Epithelial cell of proximal tubule (primary cell): Measurements from ENCODE around the gene RGL1. TPM values are rescaled to one million over a fixed set of nuclear protein-coding genes. Genes with fewer than 3 reads are reported as not detected.

Experiments used
- DNase-seq: peaks from one replicate; pipeline ENCODE4 v3.0.0-alpha.2; 2011; ENCODE audit warnings: low read depth
- H3K4me3 ChIP-seq: 2 replicates; pipeline ENCODE4 v1.5.1; 2011; ENCODE audit warnings: low read depth, mild to moderate bottlenecking, low read length
- total RNA-seq: library from RNA; depleted of rRNA; stranded (reverse); fragments of >200 nt; gene quantifications from 2 replicates; pipeline ENCODE4 v1.2.3, GENCODE V29; 2015
- TF ChIP-seq, protein P1 (sequence below): conservative IDR thresholded peaks from 2 replicates; pipeline ENCODE4 v1.5.1; 2012; ENCODE audit warnings: low read depth, mild to moderate bottlenecking, low read length

Gene RGL1
- total RNA-seq, 1 donor from 2014 or later, result 1.6 TPM

DNA sequence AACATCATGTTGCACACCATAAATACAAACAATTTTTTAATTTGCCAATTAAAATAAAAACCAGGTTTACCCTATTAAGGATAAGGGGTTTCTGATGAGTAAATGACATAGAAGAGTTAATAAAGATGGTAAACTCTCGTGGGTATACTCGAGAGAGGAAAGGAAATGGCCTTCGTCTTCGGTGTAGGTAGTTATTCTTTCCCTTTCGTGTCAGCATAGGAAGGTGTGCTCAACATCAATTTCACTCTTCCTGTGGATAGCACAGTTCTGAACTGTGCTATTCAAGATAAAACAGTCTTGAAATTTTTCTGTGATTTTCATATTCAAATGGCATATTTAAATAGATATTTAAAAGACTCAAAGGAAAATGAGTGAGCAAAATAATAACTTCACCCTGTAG lies 98.2 kb downstream of the RGL1 start:
- TF ChIP-seq, protein P1, sequence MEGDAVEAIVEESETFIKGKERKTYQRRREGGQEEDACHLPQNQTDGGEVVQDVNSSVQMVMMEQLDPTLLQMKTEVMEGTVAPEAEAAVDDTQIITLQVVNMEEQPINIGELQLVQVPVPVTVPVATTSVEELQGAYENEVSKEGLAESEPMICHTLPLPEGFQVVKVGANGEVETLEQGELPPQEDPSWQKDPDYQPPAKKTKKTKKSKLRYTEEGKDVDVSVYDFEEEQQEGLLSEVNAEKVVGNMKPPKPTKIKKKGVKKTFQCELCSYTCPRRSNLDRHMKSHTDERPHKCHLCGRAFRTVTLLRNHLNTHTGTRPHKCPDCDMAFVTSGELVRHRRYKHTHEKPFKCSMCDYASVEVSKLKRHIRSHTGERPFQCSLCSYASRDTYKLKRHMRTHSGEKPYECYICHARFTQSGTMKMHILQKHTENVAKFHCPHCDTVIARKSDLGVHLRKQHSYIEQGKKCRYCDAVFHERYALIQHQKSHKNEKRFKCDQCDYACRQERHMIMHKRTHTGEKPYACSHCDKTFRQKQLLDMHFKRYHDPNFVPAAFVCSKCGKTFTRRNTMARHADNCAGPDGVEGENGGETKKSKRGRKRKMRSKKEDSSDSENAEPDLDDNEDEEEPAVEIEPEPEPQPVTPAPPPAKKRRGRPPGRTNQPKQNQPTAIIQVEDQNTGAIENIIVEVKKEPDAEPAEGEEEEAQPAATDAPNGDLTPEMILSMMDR, result no peak
- H3K4me3 ChIP-seq, result no peak overlapping the region
- DNase-seq, result no peak

GRCh38 chr1:183905508-183906113 lies 100.7 kb downstream of the RGL1 start:
- no peak for DNase-seq
- TF ChIP-seq, protein P1, result no peak
- no peak overlapping the region for H3K4me3 ChIP-seq

- no peak overlapping the region for H3K4me3 ChIP-seq
- TF ChIP-seq, protein P1, result no peak
Measured at GRCh38 chr1:183907070-183907469, 102.2 kb downstream of the RGL1 start.

DNA sequence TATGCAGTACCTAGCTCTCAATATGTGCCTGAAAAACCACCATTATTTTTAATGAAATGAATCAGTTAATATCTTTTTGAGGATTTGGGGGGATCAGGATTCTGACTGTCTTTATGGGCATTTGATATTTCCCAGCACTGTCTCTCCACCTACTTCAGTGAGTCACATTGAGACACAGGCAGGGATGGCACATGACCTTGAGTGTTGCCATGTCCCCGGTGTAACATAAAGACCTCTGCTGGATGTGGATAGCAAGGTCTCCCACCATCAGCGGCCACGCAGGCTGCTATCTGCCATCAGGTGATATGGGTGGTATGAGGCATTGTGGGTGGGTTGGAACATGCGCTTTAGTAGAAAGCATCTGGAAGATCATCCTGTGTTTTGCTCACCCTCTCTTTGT lies 103.2 kb downstream of the RGL1 start:
- TF ChIP-seq, protein P1, result no peak
- no peak for DNase-seq
- H3K4me3 ChIP-seq, result no peak overlapping the region

More at GRCh38 chr1:183907070-183907469, 102.2 kb downstream of the RGL1 start:
- no peak for DNase-seq

DNA sequence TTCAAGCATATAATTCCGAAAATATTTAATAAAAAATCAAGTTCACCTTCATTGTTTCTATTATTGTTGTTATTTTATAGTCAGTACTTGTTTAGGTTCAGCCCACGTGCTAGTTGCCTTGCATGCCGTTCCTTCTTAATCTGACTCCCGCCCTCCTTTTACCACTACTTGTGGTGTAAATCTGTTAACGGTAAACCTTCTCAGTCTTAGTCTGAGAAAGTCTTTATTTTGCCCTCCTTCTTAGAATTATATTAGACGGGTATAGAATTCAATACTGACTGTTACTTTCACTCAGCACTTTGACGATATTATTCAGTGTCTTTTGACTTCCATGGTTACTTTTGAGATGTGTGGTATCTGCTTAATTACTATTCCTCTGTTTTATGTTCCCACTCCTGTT lies 104.8 kb downstream of the RGL1 start:
- H3K4me3 ChIP-seq, result no peak overlapping the region
- no peak for DNase-seq
- TF ChIP-seq, protein P1, result no peak

DNA sequence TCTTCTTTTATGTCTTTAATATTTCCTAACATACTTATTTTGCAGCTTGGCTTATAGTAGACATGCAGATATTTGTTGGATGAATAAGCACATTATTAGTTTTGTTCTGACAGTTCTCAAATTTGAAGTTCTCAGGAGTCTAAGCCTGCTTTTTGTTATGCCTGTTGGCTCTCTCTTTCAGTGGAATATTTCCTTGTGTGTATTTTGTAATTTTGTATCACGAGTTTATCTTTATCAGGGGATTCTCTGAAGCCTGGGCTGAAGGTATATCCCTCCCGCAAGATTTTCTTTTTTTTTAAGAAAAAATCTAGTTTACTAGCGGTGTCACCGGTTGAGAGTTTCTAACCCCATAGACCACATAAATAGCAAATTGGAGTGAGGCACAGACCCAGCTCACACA lies 105.9 kb downstream of the RGL1 start:
- TF ChIP-seq, protein P1, result no peak
- H3K4me3 ChIP-seq, result no peak overlapping the region
- DNase-seq, result no peak

- H3K4me3 ChIP-seq, result no peak overlapping the region
- TF ChIP-seq, protein P1, result no peak
- no peak for DNase-seq
Measured at GRCh38 chr1:183911285-183911684, 106.4 kb downstream of the RGL1 start.
